Measurements from ENCODE around the gene OLFM1.

DNA sequence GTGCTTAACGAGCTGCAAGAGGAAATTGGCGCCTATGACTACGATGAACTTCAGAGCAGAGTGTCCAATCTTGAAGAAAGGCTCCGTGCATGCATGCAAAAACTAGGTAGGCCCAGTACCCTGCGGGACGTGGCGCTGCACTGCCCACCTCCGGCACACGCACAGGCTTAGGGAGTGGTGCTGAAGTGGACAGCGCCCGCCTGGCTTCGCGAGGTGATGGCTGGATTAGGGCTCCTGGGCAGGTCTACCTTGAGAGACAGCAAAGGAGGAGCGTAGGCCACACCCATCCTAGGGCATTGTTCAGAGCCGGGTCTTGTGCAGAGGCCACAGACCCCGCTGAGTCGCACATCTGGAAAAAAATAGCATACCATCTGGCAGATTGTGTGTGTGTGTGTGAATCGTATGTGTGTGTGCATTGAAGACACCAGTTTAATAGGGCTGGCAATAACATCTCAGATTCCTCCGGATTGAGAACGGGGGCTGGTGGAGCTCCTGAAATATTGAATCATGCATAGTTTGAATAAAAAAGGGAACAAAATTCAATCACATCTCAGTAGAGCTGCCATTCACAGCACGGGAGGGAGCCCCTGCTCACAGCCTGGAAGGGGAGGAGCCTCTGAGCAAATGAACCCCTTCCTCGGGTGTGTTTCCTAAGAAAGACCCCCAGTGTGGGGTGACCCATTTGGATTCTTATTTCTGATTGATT is 11.1 kb downstream of the OLFM1 start:
- TF ChIP-seq, protein P1, sequence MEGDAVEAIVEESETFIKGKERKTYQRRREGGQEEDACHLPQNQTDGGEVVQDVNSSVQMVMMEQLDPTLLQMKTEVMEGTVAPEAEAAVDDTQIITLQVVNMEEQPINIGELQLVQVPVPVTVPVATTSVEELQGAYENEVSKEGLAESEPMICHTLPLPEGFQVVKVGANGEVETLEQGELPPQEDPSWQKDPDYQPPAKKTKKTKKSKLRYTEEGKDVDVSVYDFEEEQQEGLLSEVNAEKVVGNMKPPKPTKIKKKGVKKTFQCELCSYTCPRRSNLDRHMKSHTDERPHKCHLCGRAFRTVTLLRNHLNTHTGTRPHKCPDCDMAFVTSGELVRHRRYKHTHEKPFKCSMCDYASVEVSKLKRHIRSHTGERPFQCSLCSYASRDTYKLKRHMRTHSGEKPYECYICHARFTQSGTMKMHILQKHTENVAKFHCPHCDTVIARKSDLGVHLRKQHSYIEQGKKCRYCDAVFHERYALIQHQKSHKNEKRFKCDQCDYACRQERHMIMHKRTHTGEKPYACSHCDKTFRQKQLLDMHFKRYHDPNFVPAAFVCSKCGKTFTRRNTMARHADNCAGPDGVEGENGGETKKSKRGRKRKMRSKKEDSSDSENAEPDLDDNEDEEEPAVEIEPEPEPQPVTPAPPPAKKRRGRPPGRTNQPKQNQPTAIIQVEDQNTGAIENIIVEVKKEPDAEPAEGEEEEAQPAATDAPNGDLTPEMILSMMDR (IDR thresholded peaks at IDR 0.05; ENCODE audit: borderline replicate concordance, extremely low read depth, low read length, poor library complexity, severe bottlenecking): no peak
- TF ChIP-seq EZH2 (IDR thresholded peaks at IDR 0.05; ENCODE audit: borderline replicate concordance, low read depth, low read length, severe bottlenecking): no peak

All from DND-41 (cell line).